IPS DF 4.7 (cell line): Measurements from ENCODE around the gene SLX4IP.

Source experiments
- DNase-seq: peaks from one replicate; pipeline ENCODE4 v3.0.0-alpha.2; 2013; ENCODE audit warnings: low spot score; ENCODE audit errors: extremely low read depth

Gene SLX4IP

DNA sequence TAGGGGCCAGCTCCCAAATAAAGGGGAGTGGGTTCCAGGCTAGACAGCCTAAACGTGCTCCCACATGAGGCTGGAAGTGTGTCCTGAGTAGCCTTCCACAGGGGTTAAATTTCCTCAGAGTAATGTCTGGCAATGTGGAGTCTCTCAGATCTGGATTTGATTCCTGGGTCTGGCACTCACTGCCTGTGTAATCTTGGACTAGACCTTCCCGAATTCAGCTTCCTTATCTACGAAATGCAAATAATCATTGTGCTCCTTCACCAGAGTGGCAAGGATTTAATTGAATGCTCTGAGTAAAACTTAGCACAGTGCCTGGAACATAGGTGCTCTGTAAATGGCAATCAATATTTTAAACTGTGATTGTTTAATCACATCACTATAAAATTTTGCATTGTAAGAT is 114.4 kb downstream of the SLX4IP start:
- no peak for DNase-seq

- no peak for DNase-seq
Observed at GRCh38 chr20:10550204-10551118, 115.4 kb downstream of the SLX4IP start.

GRCh38 chr20:10551732-10552724 is 116.9 kb downstream of the SLX4IP start:
- DNase-seq: no peak

- DNase-seq: no peak
Observed at GRCh38 chr20:10553326-10553984, 118.3 kb downstream of the SLX4IP start.

DNA sequence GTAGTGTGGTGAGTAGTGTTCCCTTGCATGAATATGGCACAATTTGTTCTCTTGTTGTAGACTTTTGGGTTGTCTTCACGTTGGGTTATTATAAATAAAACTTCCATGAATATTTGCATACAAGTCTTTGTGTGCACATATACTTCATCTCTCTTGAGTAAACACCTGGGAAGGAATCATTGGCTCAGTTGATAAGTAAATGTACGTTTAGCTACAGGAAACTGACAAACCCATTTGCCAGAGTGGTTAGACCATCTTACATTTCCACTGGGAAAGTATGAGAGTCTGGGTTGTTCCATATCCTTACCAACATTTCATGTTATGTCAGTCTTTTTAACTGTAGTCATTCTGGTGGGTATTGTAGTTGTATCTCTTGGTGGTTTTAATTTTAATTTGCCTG is 119.2 kb downstream of the SLX4IP start:
- DNase-seq: no peak

DNA sequence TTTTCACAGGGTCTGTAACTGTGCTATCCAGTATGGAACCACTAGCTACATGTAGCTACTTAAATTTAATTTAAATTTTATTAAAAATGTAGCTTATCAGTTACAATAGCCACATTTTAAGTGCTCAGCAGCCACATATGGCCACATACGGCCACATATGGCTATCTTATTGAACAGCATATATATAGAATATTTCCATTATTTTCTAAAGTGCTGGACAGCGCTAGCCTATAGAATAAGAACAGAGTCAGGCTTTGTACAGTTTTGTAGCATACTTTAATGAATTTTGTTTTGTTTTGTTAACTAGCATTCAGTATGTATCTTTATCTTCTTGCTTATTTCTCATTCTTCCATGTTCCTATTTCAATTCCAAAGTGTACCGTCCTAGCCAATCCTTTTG is 120.3 kb downstream of the SLX4IP start:
- no peak for DNase-seq

DNA sequence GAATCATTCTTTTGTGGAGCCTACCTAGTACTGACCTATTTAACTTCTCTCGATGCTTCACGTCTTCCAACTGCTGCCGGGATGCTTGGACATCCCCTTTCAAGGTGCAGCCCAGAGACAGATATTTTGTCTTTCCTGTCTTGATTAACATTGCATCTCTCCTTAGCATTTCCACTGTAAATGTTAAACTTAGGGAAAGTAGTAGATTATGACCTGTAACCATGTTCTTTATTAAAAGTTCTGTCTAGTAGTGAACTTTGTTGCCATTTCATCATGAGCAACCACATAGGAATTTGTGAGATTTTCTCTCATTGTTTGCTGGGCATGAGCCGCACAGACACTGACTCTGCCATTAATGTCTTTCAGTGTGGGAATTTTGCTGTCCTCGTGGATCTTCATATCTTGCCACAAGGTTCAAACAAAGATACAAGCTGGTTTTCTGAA is 120.8 kb downstream of the SLX4IP start:
- no peak for DNase-seq

DNA sequence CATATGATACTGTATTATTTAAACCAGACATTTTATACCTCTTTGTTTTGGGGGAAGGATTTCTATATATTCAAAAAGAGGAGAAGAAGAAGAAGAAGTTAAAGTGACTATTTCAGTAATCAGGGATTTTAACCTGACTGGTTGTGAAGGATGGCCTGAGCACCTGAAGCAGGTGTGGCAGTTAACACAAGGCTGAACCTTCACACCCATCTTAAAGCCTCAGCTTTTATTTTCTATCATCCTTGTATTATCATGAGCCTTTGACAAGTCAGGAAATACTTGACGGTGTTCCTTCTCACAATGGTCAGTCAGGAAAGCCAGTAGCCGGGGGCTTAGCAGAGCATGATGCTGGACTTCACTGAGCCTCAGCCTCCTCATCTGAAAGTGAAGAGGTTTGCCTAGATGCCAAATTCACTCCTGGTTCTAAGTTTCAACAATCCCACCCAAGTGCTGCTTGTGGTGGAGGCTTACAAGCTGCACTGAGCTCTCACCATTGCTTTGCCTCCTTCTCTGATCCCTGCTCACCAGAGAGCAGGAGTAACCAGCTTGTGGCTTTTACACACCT is 121.5 kb downstream of the SLX4IP start:
- DNase-seq: no peak

GRCh38 chr20:10557685-10558084 is 122.6 kb downstream of the SLX4IP start:
- no peak for DNase-seq

GRCh38 chr20:10558635-10559187 is 123.6 kb downstream of the SLX4IP start:
- DNase-seq: no peak

- no peak for DNase-seq
Observed at GRCh38 chr20:10559266-10559665, 124.2 kb downstream of the SLX4IP start.

DNA sequence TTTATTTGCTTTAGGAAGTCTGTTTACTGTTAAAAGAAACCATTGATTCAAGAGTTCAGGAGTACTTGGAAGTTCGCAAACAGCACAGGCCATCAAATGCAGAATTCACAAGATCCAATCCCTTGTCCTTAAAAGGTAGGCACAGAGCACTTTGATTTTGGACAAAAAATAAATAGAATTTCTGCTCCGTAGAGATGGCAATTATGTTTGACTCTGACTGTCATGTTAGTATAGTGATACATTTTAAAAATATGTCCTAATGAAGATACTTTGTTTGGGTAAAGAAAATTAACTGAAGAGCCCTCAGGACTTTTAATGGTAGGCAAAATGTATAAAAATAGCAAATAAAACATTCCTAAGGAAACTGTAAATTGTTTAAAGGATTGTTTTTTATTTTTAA is 125.6 kb downstream of the SLX4IP start:
- no peak for DNase-seq

- no peak for DNase-seq
Observed at GRCh38 chr20:10561302-10561701, 126.2 kb downstream of the SLX4IP start.

DNA sequence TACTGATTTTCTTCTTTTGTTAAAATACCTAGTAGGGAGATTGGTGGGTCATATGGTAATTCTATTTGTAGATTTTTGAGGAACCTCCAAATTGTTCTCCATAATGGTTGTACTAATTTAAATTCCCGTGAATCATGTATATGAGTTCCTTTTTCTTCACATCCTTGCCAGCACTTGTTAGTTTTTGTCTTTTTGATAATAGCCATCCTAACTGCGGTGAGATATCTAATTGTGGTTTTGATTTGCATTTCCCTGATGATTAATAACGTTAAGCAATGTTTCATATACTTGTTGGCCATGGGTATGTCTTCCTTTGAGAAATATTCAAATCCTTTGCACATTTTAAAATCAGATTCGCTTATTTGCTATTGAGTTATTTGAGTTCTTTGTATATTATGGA is 127.8 kb downstream of the SLX4IP start:
- DNase-seq: no peak

GRCh38 chr20:10563935-10564492 is 128.9 kb downstream of the SLX4IP start:
- DNase-seq: no peak

- no peak for DNase-seq
Observed at GRCh38 chr20:10565191-10565921, 130.3 kb downstream of the SLX4IP start.

GRCh38 chr20:10565922-10566897 is 131.1 kb downstream of the SLX4IP start:
- DNase-seq: no peak

- no peak for DNase-seq
Observed at GRCh38 chr20:10568032-10568431, 132.9 kb downstream of the SLX4IP start.
